GM12891 (cell line): ENCODE measurements around the gene TIAM1.

Experiments used
- POLR2A ChIP-seq: IDR thresholded peaks from 2 replicates; pipeline ENCODE4 v1.6.1; 2011; ENCODE audit warnings: low read depth, low read length, control low read depth
- POLR2AphosphoS5 ChIP-seq: IDR thresholded peaks from 2 replicates; pipeline ENCODE4 v1.6.1; 2011; ENCODE audit warnings: low read depth, low read length, control low read depth
- POU2F2 ChIP-seq: IDR thresholded peaks from 2 replicates; pipeline ENCODE4 v1.6.1; 2011; ENCODE audit warnings: low read depth, mild to moderate bottlenecking, control low read depth, low read length, moderate library complexity
- SPI1 ChIP-seq: IDR thresholded peaks from 2 replicates; pipeline ENCODE4 v1.6.1; 2011; ENCODE audit warnings: low read depth, low read length, control low read depth
- TAF1 ChIP-seq: IDR thresholded peaks from 2 replicates; pipeline ENCODE4 v1.6.1; 2011; ENCODE audit warnings: low read depth, low read length, control low read depth

DNA sequence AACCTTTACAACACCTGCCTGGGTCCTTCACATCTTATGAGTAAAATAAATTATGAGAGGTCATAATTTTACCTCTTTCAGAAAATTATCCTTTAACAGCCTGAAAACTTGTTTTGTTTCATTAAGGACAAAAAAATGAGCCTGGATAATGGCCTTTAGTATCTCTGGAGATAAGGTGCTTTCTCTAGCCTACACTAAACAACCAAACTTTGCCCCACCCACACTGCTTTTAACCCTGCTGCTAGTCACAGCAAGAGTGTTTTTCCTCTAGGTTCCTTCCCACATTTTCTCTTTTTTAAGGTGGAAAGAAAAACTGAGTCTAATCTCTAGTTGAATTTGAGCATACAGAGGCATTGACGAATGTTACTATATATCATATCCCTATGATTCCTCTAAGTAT, 204.0 kb downstream of the TIAM1 start:
- TF ChIP-seq POLR2A (no peak), POLR2AphosphoS5 (no peak), POU2F2 (no peak), SPI1 (no peak), TAF1 (no peak)
